ENCODE measurements around the gene ORM2. TPM values are rescaled to one million over a fixed set of nuclear protein-coding genes. Genes with fewer than 3 reads are reported as not detected.

The ORM2 gene
- polyA plus RNA-seq, 1 donor from 2014 or later, result not detected

- Mint-ChIP-seq H3K36me3 (peaks cover 5% of the 10 kb centered on the region), H3K4me1 (peaks cover 8 to 16% (median 11%) of the 10 kb centered on the region in 3 donors), H3K4me3 (no peak overlapping the region), H3K9me3 (no peaks in the 10 kb centered on the region), H3K27me3 (peaks cover 1% of the 10 kb centered on the region), H3K27ac (no peak overlapping the region)
These were observed 27.1 kb downstream of the ORM2 start for GRCh38 chr9:114356792-114357191.

GRCh38 chr9:114357360-114357759 lies 27.7 kb downstream of the ORM2 start:
- Mint-ChIP-seq H3K4me1 (peaks cover 6 to 13% (median 8%) of the 10 kb centered on the region in 3 donors), H3K9me3 (no peaks in the 10 kb centered on the region), H3K4me3 (no peak overlapping the region), H3K27me3 (peaks cover 1% of the 10 kb centered on the region), H3K36me3 (peaks cover 5% of the 10 kb centered on the region), H3K27ac (peak overlapping the region in 1 of 3 donors; percentile 71)

- H3K27ac Mint-ChIP-seq, result peak overlapping the region in 2 of 3 donors; percentile 82 to 89
- H3K4me3 Mint-ChIP-seq, result no peak overlapping the region
- no peaks in the 10 kb centered on the region for H3K9me3 Mint-ChIP-seq
- H3K27me3 Mint-ChIP-seq, result peaks cover 1% of the 10 kb centered on the region
- H3K4me1 Mint-ChIP-seq, result peaks cover 8 to 13% (median 11%) of the 10 kb centered on the region in 3 donors
- H3K36me3 Mint-ChIP-seq, result peaks cover 5% of the 10 kb centered on the region
These were observed 28.3 kb downstream of the ORM2 start for GRCh38 chr9:114357911-114358328.

GRCh38 chr9:114359801-114360200 lies 30.1 kb downstream of the ORM2 start:
- Mint-ChIP-seq H3K36me3 (peaks cover 15% of the 10 kb centered on the region), H3K4me1 (peaks cover 27 to 31% (median 29%) of the 10 kb centered on the region in 3 donors), H3K9me3 (peaks cover 0 to 2% (median 0%) of the 10 kb centered on the region in 3 donors), H3K27ac (peak overlapping the region in 1 of 3 donors; percentile 76), H3K27me3 (peaks cover 1% of the 10 kb centered on the region), H3K4me3 (peak overlapping the region in 1 of 4 donors; percentile 64)

DNA sequence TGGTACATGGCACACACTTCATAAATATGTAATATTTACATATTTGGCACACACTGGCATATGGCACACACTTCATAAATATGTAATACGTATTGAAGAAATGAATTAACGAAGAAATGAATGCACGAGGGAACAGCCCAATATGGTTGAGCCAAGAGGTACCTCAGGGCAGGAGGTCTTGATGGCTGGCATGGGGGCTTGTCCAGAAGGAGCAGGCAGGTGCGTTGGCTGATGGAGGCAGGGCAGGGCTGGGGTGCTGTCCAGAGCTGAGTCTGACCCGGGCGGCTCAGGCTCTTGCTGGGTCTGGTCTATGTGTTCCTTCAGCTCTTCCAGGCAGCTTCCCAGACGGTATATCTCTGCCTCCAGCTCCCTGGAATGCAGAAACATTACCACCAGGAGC lies 31.9 kb downstream of the ORM2 start:
- no peak overlapping the region for H3K4me3 Mint-ChIP-seq
- peaks cover 34 to 44% (median 34%) of the 10 kb centered on the region in 3 donors for H3K4me1 Mint-ChIP-seq
- no peaks in the 10 kb centered on the region for H3K27me3 Mint-ChIP-seq
- peak overlapping the region; percentile 76 to 97 (median 83) for H3K27ac Mint-ChIP-seq
- peaks cover 15% of the 10 kb centered on the region for H3K36me3 Mint-ChIP-seq
- H3K9me3 Mint-ChIP-seq, result peaks cover 0 to 4% (median 0%) of the 10 kb centered on the region in 3 donors

- no peaks in the 10 kb centered on the region for H3K27me3 Mint-ChIP-seq
- peak overlapping the region; percentile 76 to 97 (median 89) for H3K27ac Mint-ChIP-seq
- no peak overlapping the region for H3K4me3 Mint-ChIP-seq
- H3K36me3 Mint-ChIP-seq, result peaks cover 15% of the 10 kb centered on the region
- H3K4me1 Mint-ChIP-seq, result peaks cover 40 to 51% (median 40%) of the 10 kb centered on the region in 3 donors
- peaks cover 0 to 4% (median 0%) of the 10 kb centered on the region in 3 donors for H3K9me3 Mint-ChIP-seq
These were observed 32.7 kb downstream of the ORM2 start for GRCh38 chr9:114362394-114362793.

- Mint-ChIP-seq H3K4me3 (peak overlapping the region in 2 of 4 donors; percentile 31 to 91), H3K4me1 (peaks cover 38 to 59% (median 48%) of the 10 kb centered on the region in 3 donors), H3K9me3 (peaks cover 0 to 4% (median 0%) of the 10 kb centered on the region in 3 donors), H3K27me3 (no peaks in the 10 kb centered on the region), H3K36me3 (peaks cover 15% of the 10 kb centered on the region), H3K27ac (peak overlapping the region; percentile 76 to 97 (median 89))
These were observed 33.8 kb downstream of the ORM2 start for GRCh38 chr9:114363424-114363823.

DNA sequence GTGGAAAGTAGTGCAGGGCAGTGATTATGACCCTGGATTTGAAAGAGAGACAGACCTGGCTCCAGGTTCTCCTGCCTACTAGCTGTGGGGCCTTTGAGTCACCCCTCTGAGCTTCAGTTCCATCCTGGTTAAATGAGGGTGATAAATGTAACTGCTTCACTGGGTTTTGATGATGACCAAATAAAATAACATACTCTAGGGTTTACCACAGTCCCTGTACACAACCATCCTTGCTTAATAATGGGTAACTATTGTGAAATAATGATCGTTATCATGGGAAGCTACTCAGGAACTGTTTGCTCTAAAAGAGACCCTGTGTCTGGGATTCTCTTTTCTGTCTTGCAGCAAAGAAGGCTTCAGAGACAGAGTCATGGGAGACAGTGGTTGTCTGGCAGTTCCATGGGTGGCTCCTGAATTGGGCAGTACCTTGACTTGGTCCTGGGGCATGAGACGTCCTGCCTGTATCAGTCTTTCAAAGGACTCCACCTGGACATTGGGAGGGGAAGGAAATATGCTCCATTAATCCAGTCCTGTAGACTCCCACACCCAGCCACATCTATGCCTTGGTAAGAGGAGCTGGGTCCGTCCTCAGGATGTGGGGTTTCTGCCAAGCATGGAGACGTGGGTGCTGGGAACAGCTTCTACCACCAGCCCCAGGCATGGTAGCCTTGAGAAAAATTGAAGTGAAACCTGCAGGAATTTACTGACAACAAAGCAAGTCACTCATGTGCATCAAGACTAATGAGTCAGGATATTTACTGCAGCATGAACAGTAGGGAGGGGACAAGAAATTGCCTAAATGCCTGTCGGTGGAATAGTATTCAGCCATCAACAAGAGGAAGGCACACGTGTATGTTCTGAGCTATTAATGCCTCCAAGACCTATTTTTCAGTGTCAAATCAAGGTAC lies 34.7 kb downstream of the ORM2 start:
- Mint-ChIP-seq H3K4me1 (peaks cover 36 to 64% (median 53%) of the 10 kb centered on the region in 3 donors), H3K9me3 (peaks cover 0 to 4% (median 0%) of the 10 kb centered on the region in 3 donors), H3K27me3 (no peaks in the 10 kb centered on the region), H3K27ac (peak overlapping the region; percentile 76 to 97 (median 89)), H3K4me3 (peak overlapping the region; percentile 31 to 91 (median 60)), H3K36me3 (peaks cover 15% of the 10 kb centered on the region)

GRCh38 chr9:114365194-114365593 lies 35.5 kb downstream of the ORM2 start:
- peaks cover 19% of the 10 kb centered on the region for H3K36me3 Mint-ChIP-seq
- peak overlapping the region; percentile 76 to 97 (median 89) for H3K27ac Mint-ChIP-seq

GRCh38 chr9:114366334-114367128 lies 36.9 kb downstream of the ORM2 start:
- peaks cover 0 to 4% (median 0%) of the 10 kb centered on the region in 3 donors for H3K9me3 Mint-ChIP-seq
- peak overlapping the region; percentile 95 to 96 (median 96) for H3K27ac Mint-ChIP-seq
- no peaks in the 10 kb centered on the region for H3K27me3 Mint-ChIP-seq
- peak overlapping the region; percentile 53 to 87 (median 80) for H3K4me3 Mint-ChIP-seq
- peaks cover 16% of the 10 kb centered on the region for H3K36me3 Mint-ChIP-seq
- H3K4me1 Mint-ChIP-seq, result peaks cover 32 to 77% (median 59%) of the 10 kb centered on the region in 3 donors

More at GRCh38 chr9:114365194-114365593, 35.5 kb downstream of the ORM2 start:
- H3K4me1 Mint-ChIP-seq, result peaks cover 34 to 72% (median 55%) of the 10 kb centered on the region in 3 donors
- peaks cover 0 to 4% (median 0%) of the 10 kb centered on the region in 3 donors for H3K9me3 Mint-ChIP-seq
- peak overlapping the region in 3 of 4 donors; percentile 31 to 91 (median 87) for H3K4me3 Mint-ChIP-seq
- H3K27me3 Mint-ChIP-seq, result no peaks in the 10 kb centered on the region

DNA sequence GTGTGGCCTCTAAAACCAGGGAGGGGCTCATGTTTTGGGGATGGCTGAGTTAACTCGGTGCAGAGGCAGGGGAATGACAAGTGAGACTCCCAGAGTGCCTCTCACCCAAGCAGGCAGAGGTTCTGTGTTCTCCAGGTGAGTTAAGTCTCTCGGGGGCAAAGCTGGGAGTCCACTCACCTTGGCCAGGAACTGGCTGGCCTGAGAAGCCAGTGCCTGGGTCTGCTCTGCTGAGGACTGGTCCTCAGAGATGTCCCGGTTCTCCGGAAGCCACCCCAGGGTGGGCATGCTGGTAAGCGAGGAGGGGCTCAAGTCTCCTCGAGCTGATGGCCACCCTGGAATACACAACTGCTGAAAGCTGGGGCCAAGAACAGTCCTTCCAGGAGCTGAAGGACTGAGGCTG lies 37.7 kb downstream of the ORM2 start:
- Mint-ChIP-seq H3K27ac (peak overlapping the region; percentile 95 to 96 (median 96)), H3K4me3 (peak overlapping the region; percentile 53 to 87 (median 80)), H3K27me3 (peaks cover 2% of the 10 kb centered on the region), H3K9me3 (peaks cover 0 to 4% (median 0%) of the 10 kb centered on the region in 3 donors), H3K36me3 (peaks cover 16% of the 10 kb centered on the region), H3K4me1 (peaks cover 39 to 84% (median 67%) of the 10 kb centered on the region in 3 donors)

- peak overlapping the region; percentile 95 to 96 (median 96) for H3K27ac Mint-ChIP-seq
- H3K27me3 Mint-ChIP-seq, result peaks cover 2% of the 10 kb centered on the region
- H3K4me1 Mint-ChIP-seq, result peaks cover 42 to 86% (median 69%) of the 10 kb centered on the region in 3 donors
- H3K4me3 Mint-ChIP-seq, result peak overlapping the region in 3 of 4 donors; percentile 70 to 82 (median 80)
- H3K36me3 Mint-ChIP-seq, result peaks cover 16% of the 10 kb centered on the region
- peaks cover 0 to 4% (median 0%) of the 10 kb centered on the region in 3 donors for H3K9me3 Mint-ChIP-seq
These were observed 38.3 kb downstream of the ORM2 start for GRCh38 chr9:114367772-114368569.

GRCh38 chr9:114369216-114370130 lies 39.8 kb downstream of the ORM2 start:
- H3K36me3 Mint-ChIP-seq, result peaks cover 9% of the 10 kb centered on the region
- peaks cover 2% of the 10 kb centered on the region for H3K27me3 Mint-ChIP-seq
- H3K9me3 Mint-ChIP-seq, result peaks cover 0 to 4% (median 0%) of the 10 kb centered on the region in 3 donors
- peak overlapping the region; percentile 33 to 96 (median 92) for H3K27ac Mint-ChIP-seq
- H3K4me3 Mint-ChIP-seq, result peak overlapping the region in 3 of 4 donors; percentile 15 to 75 (median 35)
- H3K4me1 Mint-ChIP-seq, result peaks cover 39 to 83% (median 66%) of the 10 kb centered on the region in 3 donors

Measured in IgD-negative memory B cell (primary cell).